Liver (tissue), 3 donors: ENCODE results near the gene ANKRD28.

Experiments
- JUND ChIP-seq, 2 donors: IDR thresholded peaks; 2 replicates each; pipeline ENCODE4 v1.6.1; 2016; ENCODE audit warnings: antibody characterized with exemption in 2 of 2
- TF ChIP-seq, protein P1 (sequence below): fragments of 150-350 bp; IDR thresholded peaks from 2 replicates; pipeline ENCODE4 v1.5.1; 2017; ENCODE audit warnings: improper control_type of control experiment, low read depth, low read length; ENCODE audit not compliant: missing input control
- donor health status: healthy.
- donor health status: healthy.

DNA sequence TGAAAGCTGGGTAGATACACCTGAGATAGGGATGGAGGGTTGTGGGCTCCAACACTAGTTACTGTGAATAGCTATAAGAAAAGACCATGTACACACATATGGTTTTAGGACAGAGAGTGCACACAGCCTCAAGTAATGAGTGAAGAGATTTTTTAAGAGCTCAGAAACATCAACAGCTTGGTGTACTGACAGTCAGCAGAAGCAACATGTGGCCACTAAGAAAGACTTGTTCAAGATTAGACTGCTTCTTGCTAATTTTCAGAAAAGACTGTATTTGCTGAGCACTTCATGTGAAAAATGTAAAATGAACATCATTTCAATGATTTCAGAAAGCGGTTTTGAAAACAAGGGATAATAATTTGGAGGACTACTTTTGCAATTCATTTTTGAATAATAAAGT, 10.3 kb downstream of the ANKRD28 start:
- TF ChIP-seq JUND (IDR thresholded peaks at IDR 0.05) = no peak
- TF ChIP-seq, protein P1, sequence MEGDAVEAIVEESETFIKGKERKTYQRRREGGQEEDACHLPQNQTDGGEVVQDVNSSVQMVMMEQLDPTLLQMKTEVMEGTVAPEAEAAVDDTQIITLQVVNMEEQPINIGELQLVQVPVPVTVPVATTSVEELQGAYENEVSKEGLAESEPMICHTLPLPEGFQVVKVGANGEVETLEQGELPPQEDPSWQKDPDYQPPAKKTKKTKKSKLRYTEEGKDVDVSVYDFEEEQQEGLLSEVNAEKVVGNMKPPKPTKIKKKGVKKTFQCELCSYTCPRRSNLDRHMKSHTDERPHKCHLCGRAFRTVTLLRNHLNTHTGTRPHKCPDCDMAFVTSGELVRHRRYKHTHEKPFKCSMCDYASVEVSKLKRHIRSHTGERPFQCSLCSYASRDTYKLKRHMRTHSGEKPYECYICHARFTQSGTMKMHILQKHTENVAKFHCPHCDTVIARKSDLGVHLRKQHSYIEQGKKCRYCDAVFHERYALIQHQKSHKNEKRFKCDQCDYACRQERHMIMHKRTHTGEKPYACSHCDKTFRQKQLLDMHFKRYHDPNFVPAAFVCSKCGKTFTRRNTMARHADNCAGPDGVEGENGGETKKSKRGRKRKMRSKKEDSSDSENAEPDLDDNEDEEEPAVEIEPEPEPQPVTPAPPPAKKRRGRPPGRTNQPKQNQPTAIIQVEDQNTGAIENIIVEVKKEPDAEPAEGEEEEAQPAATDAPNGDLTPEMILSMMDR = no peak
